A549 (cell line): Measurements from ENCODE around the gene SARS2. TPM values are rescaled to one million over a fixed set of nuclear protein-coding genes. Genes with fewer than 3 reads are reported as not detected.

Experiments used
- ATAC-seq, 2 experiments: fragments of 200-7000 bp in 1 of 2; fragments of >200 bp in 1 of 2; cut with Nextera tagmentation in 1 of 2; cut with Tn5 transposase in 1 of 2; 3 replicates each; pipeline versions ENCODE4 v1.8.0 to v1.9.1; 2018 to 2020; ENCODE audit warnings: mild to moderate bottlenecking in 1 of 2, moderate library complexity in 1 of 2
- CTCF ChIA-PET: fragments of 300-600 bp; sonication (Branson Sonifier 250); formaldehyde crosslinking; extraction: SDS; loops from one replicate; lab custom pipeline; 2021; ENCODE audit warnings: antibody characterized with exemption, inconsistent platforms; lab: Yijun Ruan, JAX
- POLR2A ChIA-PET: fragments of 350-600 bp; formaldehyde crosslinking; extraction: SDS; loops from one replicate; lab custom pipeline; 2021; ENCODE audit warnings: antibody characterized with exemption, inconsistent platforms; lab: Yijun Ruan, JAX
- DNase-seq, 2 experiments: peaks; one replicate each; pipeline versions ENCODE4 v3.0.0 to v3.0.0-alpha.2; 2011 to 2016; ENCODE audit warnings: low read depth in 1 of 2, low spot score in 1 of 2
- FAIRE-seq: peaks from 2 replicates; lab custom pipeline; 2011; peaks lifted over from hg19 to GRCh38; lab: Jason Lieb, UNC
- H3K27ac ChIP-seq, 2 experiments: fragments of >200 bp; sonication (Bioruptor Twin); formaldehyde crosslinking; 3 replicates each; pipeline ENCODE4 v1.5.1; 2016 to 2017
- H3K4me1 ChIP-seq: fragments of >200 bp; sonication (Bioruptor Twin); formaldehyde crosslinking; 3 replicates; pipeline ENCODE4 v1.6.1; 2016
- H3K4me2 ChIP-seq: fragments of >200 bp; sonication (Bioruptor Twin); formaldehyde crosslinking; 3 replicates; pipeline ENCODE4 v1.6.1; 2016
- H3K4me3 ChIP-seq: fragments of >200 bp; sonication (Bioruptor Twin); formaldehyde crosslinking; 3 replicates; pipeline ENCODE4 v1.5.1; 2016
- H3K9me3 ChIP-seq: fragments of >200 bp; sonication (Bioruptor Twin); formaldehyde crosslinking; 3 replicates; pipeline ENCODE4 v1.6.1; 2016
- BCL3 ChIP-seq: fragments of >200 bp; sonication (Bioruptor Twin); formaldehyde crosslinking; IDR thresholded peaks from 3 replicates; pipeline ENCODE4 v1.6.1; 2016
- EP300 ChIP-seq, 2 experiments: fragments of >200 bp; sonication (Bioruptor Twin); formaldehyde crosslinking; IDR thresholded peaks; 2 replicates in 1 of 2; 3 replicates in 1 of 2; pipeline ENCODE4 v1.6.1; 2016 to 2017
- ESRRA ChIP-seq: fragments of 150-350 bp; IDR thresholded peaks from 2 replicates; pipeline ENCODE4 v1.6.1; 2014; ENCODE audit warnings: mild to moderate bottlenecking, low read length, borderline replicate concordance
- FOSL2 ChIP-seq, 2 experiments: fragments of 450-650 bp in 1 of 2; fragments of >200 bp in 1 of 2; sonication (Bioruptor Twin) in 1 of 2; formaldehyde crosslinking; IDR thresholded peaks; 2 replicates each; pipeline versions ENCODE4 v1.5.0 to v1.6.1; 2016 to 2020; ENCODE audit warnings: mild to moderate bottlenecking in 1 of 2, moderate library complexity in 1 of 2
- GATA3 ChIP-seq: IDR thresholded peaks from 2 replicates; pipeline ENCODE4 v1.6.1; 2012; ENCODE audit warnings: borderline replicate concordance
- HOXB13 ChIP-seq: fragments of 250-450 bp; sonication (Bioruptor Pico); IDR thresholded peaks from 2 replicates; pipeline ENCODE4 v1.5.0; 2020; ENCODE audit warnings: low read depth, mild to moderate bottlenecking, moderate library complexity
- JUN ChIP-seq, 2 experiments: fragments of >200 bp; sonication (Bioruptor Twin); formaldehyde crosslinking; IDR thresholded peaks; 2 replicates in 1 of 2; 3 replicates in 1 of 2; pipeline ENCODE4 v1.6.1; 2016 to 2017
- KDM1A ChIP-seq: fragments of 200-600 bp; sonication (generic); IDR thresholded peaks from 2 replicates; pipeline ENCODE4 v1.6.1; 2016; ENCODE audit warnings: low read depth, mild to moderate bottlenecking
- MAFK ChIP-seq: fragments of 450-650 bp; IDR thresholded peaks from 2 replicates; pipeline ENCODE4 v1.6.1; 2014; ENCODE audit not compliant: partially characterized antibody
- NFE2L2 ChIP-seq: fragments of 150-350 bp; conservative IDR thresholded peaks from 2 replicates; pipeline ENCODE4 v1.6.1; 2014; ENCODE audit warnings: low read length
- POLR2A ChIP-seq: IDR thresholded peaks from 2 replicates; pipeline ENCODE4 v1.6.1; 2012; ENCODE audit warnings: mild to moderate bottlenecking, low read length
- RAD21 ChIP-seq, 2 experiments: fragments of >200 bp in 1 of 2; sonication (Bioruptor Twin) in 1 of 2; formaldehyde crosslinking in 1 of 2; IDR thresholded peaks in 1 of 2; conservative IDR thresholded peaks in 1 of 2; 2 replicates in 1 of 2; 3 replicates in 1 of 2; pipeline ENCODE4 v1.6.1; 2012 to 2018; ENCODE audit warnings: inconsistent platforms in 1 of 2
- REST ChIP-seq: fragments of 200-600 bp; sonication (generic); IDR thresholded peaks from 2 replicates; pipeline ENCODE4 v1.6.1; 2016; ENCODE audit warnings: antibody characterized with exemption, mild to moderate bottlenecking, moderate library complexity
- SMC3 ChIP-seq: fragments of >200 bp; sonication (Bioruptor Twin); formaldehyde crosslinking; IDR thresholded peaks from 3 replicates; pipeline ENCODE4 v1.6.1; 2018; ENCODE audit warnings: inconsistent platforms
- SREBF2 ChIP-seq: fragments of 450-650 bp; IDR thresholded peaks from 2 replicates; pipeline ENCODE4 v1.6.1; 2014; ENCODE audit warnings: mild to moderate bottlenecking, moderate library complexity
- TP53 ChIP-seq: fragments of 250-450 bp; sonication (Bioruptor Pico); IDR thresholded peaks from 2 replicates; pipeline ENCODE4 v1.5.0; 2021; ENCODE audit warnings: mild to moderate bottlenecking, moderate library complexity
- ZFP36 ChIP-seq: fragments of 450-650 bp; IDR thresholded peaks from 2 replicates; pipeline ENCODE4 v1.6.1; 2014; ENCODE audit warnings: borderline replicate concordance; ENCODE audit not compliant: partially characterized antibody
- WGBS: methylation state at CpG from one replicate; pipeline ENCODE4 v1.1.6; 2017; ENCODE audit errors: missing lambda C conversion rate; 5-methylcytosine and 5-hydroxymethylcytosine counted together
- polyA plus RNA-seq, 4 experiments: library from polyadenylated mRNA; depleted of rRNA in 3 of 4; stranded (reverse); fragments of >200 nt; fragmentation: RNase III in 1 of 4; extraction: RNeasy Plus Mini Kit Qiagen cat#74134 plus additional on column Dnase treatment in 1 of 4; gene quantifications; 2 replicates in 3 of 4; 3 replicates in 1 of 4; pipeline ENCODE4 v1.2.3, GENCODE V29; 2011 to 2017
- TF ChIP-seq, protein P1 (sequence below): fragments of 250-450 bp; sonication (Bioruptor Pico); IDR thresholded peaks from 2 replicates; pipeline ENCODE4 v1.5.0; 2020; ENCODE audit warnings: low read depth, mild to moderate bottlenecking, moderate library complexity

SARS2 gene
- polyA plus RNA-seq, 2 of the 4 experiments (the other 2 are of a cell fraction), result 46.1 to 93.4 TPM

- TF ChIP-seq BCL3, result peak; percentile 46; the same call in 1 of the 3 replicates
- TF ChIP-seq TP53 (CRISPR knock-in tag), result 0 out of 2 replicates have a peak, but pooled peaks have one; percentile 76
Observed at GRCh38 chr19:38930776-38931520, 385 bp upstream of the SARS2 start, which contains the start of gene MRPS12 (continued).

GRCh38 chr19:38928391-38929001 lies 2.1 kb downstream of the SARS2 start:
- no peak for FAIRE-seq
- Histone ChIP-seq H3K9me3 (no peaks in the 10 kb centered on the region), H3K4me3 (no peak overlapping the region), H3K4me1 (peaks cover 19% of the 10 kb centered on the region), H3K4me2 (no peak overlapping the region), H3K27ac (no peak overlapping the region)
- ChIA-PET CTCF (interaction anchor here (0.9 to 12.2 kb wide), 26 partner anchors 10 to 526 kb away, joined by 3 to 245 read pairs (median 4); partner anchors contain the start of genes CCER2, ECH1, FAM98C and FBXO17), POLR2A (no interaction called here)
- DNase-seq, result no peak
- TF ChIP-seq KDM1A (no peak), SREBF2 (no peak), ZFP36 (peak; percentile 74)
- WGBS, result 86% methylated on average over 4 of the region's 4 CpGs
- no peak for ATAC-seq

DNA sequence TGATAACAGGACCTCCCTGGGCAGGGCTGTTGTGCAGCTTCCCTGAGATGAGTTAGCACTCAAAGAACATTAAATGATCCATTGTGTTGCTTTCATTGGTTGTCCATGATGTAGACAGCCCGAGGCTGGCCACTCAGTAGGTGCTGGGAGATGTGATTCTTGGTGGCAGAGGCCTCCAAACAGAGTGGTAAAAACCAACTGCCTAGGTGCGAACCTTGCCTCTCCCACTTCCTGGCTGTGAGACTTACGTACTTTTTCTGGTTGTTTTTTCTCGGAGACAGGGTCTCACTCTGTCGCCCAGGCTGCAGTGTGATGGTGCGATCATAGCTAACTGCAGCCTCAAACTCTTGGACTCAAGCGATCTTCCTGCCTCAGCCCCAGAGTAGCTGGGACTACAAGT lies 6.2 kb downstream of the SARS2 start:
- DNase-seq, result no peak
- no peak for ATAC-seq
- POLR2A ChIA-PET, result interaction anchor here (0.8 to 1.0 kb wide), 2 partner anchors 75 to 277 kb away, joined by 3 to 4 read pairs; no protein-coding TSS in a partner anchor
- 93% methylated on average over 7 of the region's 7 CpGs for WGBS
- Histone ChIP-seq H3K9me3 (no peaks in the 10 kb centered on the region), H3K4me2 (no peak overlapping the region), H3K4me3 (no peak overlapping the region), H3K27ac (no peak overlapping the region), H3K4me1 (peaks cover 4% of the 10 kb centered on the region; the same call in 2 of the 3 replicates)
- TF ChIP-seq EP300 (IDR thresholded peaks at IDR 0.05), result no peak
- TF ChIP-seq POLR2A, result no peak
- no peak for TF ChIP-seq RAD21 (conservative IDR thresholded peaks at IDR 0.05 in 1 of 2, IDR thresholded peaks at IDR 0.05 in 1 of 2)
- no peak for TF ChIP-seq GATA3
- TF ChIP-seq JUN (IDR thresholded peaks at IDR 0.05), result no peak
- no peak for TF ChIP-seq HOXB13 (CRISPR knock-in tag)
- TF ChIP-seq, protein P1, sequence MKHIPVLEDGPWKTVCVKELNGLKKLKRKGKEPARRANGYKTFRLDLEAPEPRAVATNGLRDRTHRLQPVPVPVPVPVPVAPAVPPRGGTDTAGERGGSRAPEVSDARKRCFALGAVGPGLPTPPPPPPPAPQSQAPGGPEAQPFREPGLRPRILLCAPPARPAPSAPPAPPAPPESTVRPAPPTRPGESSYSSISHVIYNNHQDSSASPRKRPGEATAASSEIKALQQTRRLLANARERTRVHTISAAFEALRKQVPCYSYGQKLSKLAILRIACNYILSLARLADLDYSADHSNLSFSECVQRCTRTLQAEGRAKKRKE (CRISPR knock-in tag), result no peak
- no peak for TF ChIP-seq FOSL2 (IDR thresholded peaks at IDR 0.05)
- no peak for TF ChIP-seq FOSL2 (CRISPR knock-in tag; IDR thresholded peaks at IDR 0.05)
- TF ChIP-seq SMC3, result no peak
- no peak for TF ChIP-seq ESRRA
- no peak for TF ChIP-seq MAFK
- TF ChIP-seq SREBF2, result no peak
- TF ChIP-seq REST, result no peak
- no peak for TF ChIP-seq NFE2L2
- CTCF ChIA-PET, result interaction anchor here (0.6 to 2.3 kb wide), 13 partner anchors 9 to 522 kb away, joined by 3 to 8 read pairs (median 3); partner anchors contain the start of gene FAM98C
- no peak for FAIRE-seq
